MCF 10A (cell line): ENCODE results near the gene ANGPTL2. TPM values are rescaled to one million over a fixed set of nuclear protein-coding genes. Genes with fewer than 3 reads are reported as not detected.

Source experiments
- BruUV-seq: library from RNA; stranded (reverse); fragments of 400-500 nt; replicated peaks from 2 replicates; lab custom pipeline; 2021; lab: Mats Ljungman, UMichigan
- CTCF ChIA-PET: fragments of 300-600 bp; sonication (Branson Sonifier 250); formaldehyde crosslinking; extraction: SDS; loops from one replicate; lab custom pipeline; 2021; ENCODE audit warnings: antibody characterized with exemption, inconsistent platforms; lab: Yijun Ruan, JAX
- POLR2A ChIA-PET: fragments of 300-600, 350-650 bp; sonication (Branson Sonifier 250); formaldehyde crosslinking; extraction: SDS; loops from one replicate; lab custom pipeline; 2020; ENCODE audit warnings: antibody characterized with exemption, inconsistent platforms; lab: Yijun Ruan, JAX
- DNase-seq: peaks from one replicate; pipeline ENCODE4 v3.0.0-alpha.2; 2018; ENCODE audit not compliant: unreplicated experiment
- H3K27ac Mint-ChIP-seq: one replicate; pipeline ENCODE4 v1.8.0; 2022; ENCODE audit warnings: mild to moderate bottlenecking, low read depth, mixed read lengths; ENCODE audit not compliant: unreplicated experiment
- H3K27me3 Mint-ChIP-seq: one replicate; pipeline ENCODE4 v1.8.0; 2022; ENCODE audit warnings: mixed read lengths; ENCODE audit not compliant: insufficient read depth, unreplicated experiment
- H3K36me3 Mint-ChIP-seq: one replicate; pipeline ENCODE4 v1.8.0; 2022; ENCODE audit warnings: mild to moderate bottlenecking, moderate library complexity, mixed read lengths; ENCODE audit not compliant: insufficient read depth, unreplicated experiment
- H3K4me1 Mint-ChIP-seq: one replicate; pipeline ENCODE4 v1.8.0; 2022; ENCODE audit warnings: mixed read lengths; ENCODE audit not compliant: insufficient read depth, unreplicated experiment
- H3K4me3 Mint-ChIP-seq: one replicate; pipeline ENCODE4 v1.8.0; 2022; ENCODE audit warnings: mild to moderate bottlenecking, moderate library complexity, mixed read lengths; ENCODE audit not compliant: unreplicated experiment
- H3K9me3 Mint-ChIP-seq: one replicate; pipeline ENCODE4 v1.8.0; 2022; ENCODE audit warnings: mixed read lengths; ENCODE audit not compliant: unreplicated experiment
- CTCF ChIP-seq: fragments of 200-600 bp; IDR thresholded peaks from one replicate; pipeline ENCODE4 v1.8.0; 2022; ENCODE audit warnings: antibody characterized with exemption, mild to moderate bottlenecking; ENCODE audit not compliant: unreplicated experiment
- intact Hi-C: fragments of 100-400 bp; cut with micrococcal nuclease; formaldehyde crosslinking; loops from 2 replicates; pipeline ENCODE4 v1.14.1; 2022
- total RNA-seq: library from RNA; stranded (reverse); gene quantifications from 2 replicates; pipeline ENCODE4 v1.2.3, GENCODE V29; 2022

The ANGPTL2 gene
- total RNA-seq, 1 experiment from 2014 or later, result not detected

- DNase-seq, result peak; percentile 30
- Mint-ChIP-seq H3K9me3 (no peaks in the 10 kb centered on the region), H3K4me1 (peaks cover 12% of the 10 kb centered on the region), H3K27me3 (peaks cover 28% of the 10 kb centered on the region), H3K27ac (no peak overlapping the region), H3K4me3 (no peak overlapping the region), H3K36me3 (no peaks in the 10 kb centered on the region)
- POLR2A ChIA-PET, result interaction anchor here (0.6 to 1.3 kb wide), 5 partner anchors 10 to 57 kb away, joined by 3 to 6 read pairs (median 3); no protein-coding TSS in a partner anchor
- no peak for TF ChIP-seq CTCF
- CTCF ChIA-PET, result interaction anchor here (0.8 kb wide), 1 partner anchor 164 kb away, joined by 4 read pairs; no protein-coding TSS in a partner anchor
- intact Hi-C loops, result no loop called here
- BruUV-seq, result no TSS peak
These were observed 6.8 kb upstream of the ANGPTL2 start for GRCh38 chr9:127129073-127129717.

GRCh38 chr9:127128341-127129072 lies 6.1 kb upstream of the ANGPTL2 start:
- Mint-ChIP-seq H3K9me3 (no peaks in the 10 kb centered on the region), H3K27me3 (peaks cover 28% of the 10 kb centered on the region), H3K4me1 (peaks cover 13% of the 10 kb centered on the region), H3K36me3 (no peaks in the 10 kb centered on the region), H3K4me3 (no peak overlapping the region), H3K27ac (no peak overlapping the region)
- no peak for TF ChIP-seq CTCF
- ChIA-PET CTCF (interaction anchor here (0.8 kb wide), 1 partner anchor 163 kb away, joined by 4 read pairs; no protein-coding TSS in a partner anchor), POLR2A (interaction anchor here (0.6 to 1.3 kb wide), 5 partner anchors 9 to 58 kb away, joined by 3 to 6 read pairs (median 3); no protein-coding TSS in a partner anchor)
- peak; percentile 14 for DNase-seq
- intact Hi-C loops, result no loop called here
- BruUV-seq, result no TSS peak

- Mint-ChIP-seq H3K4me3 (no peak overlapping the region), H3K27ac (no peak overlapping the region), H3K36me3 (no peaks in the 10 kb centered on the region), H3K27me3 (peaks cover 28% of the 10 kb centered on the region), H3K9me3 (no peaks in the 10 kb centered on the region), H3K4me1 (peaks cover 18% of the 10 kb centered on the region)
- ChIA-PET POLR2A (interaction anchor here (0.7 kb wide), 2 partner anchors 15 to 159 kb away, joined by 3 read pairs; no protein-coding TSS in a partner anchor), CTCF (interaction anchor here (0.6 kb wide), 3 partner anchors 34 to 1509 kb away, joined by 3 read pairs; no protein-coding TSS in a partner anchor)
- intact Hi-C loops, result no loop called here
- no peak for DNase-seq
- TF ChIP-seq CTCF, result no peak
- no TSS peak for BruUV-seq
These were observed 4.5 kb upstream of the ANGPTL2 start for GRCh38 chr9:127126971-127127370.

GRCh38 chr9:127124792-127125191 lies 2.4 kb upstream of the ANGPTL2 start:
- H3K4me1 Mint-ChIP-seq, result peaks cover 7% of the 10 kb centered on the region
- no peaks in the 10 kb centered on the region for H3K9me3 Mint-ChIP-seq
- no TSS peak for BruUV-seq
- no peak for TF ChIP-seq CTCF
- H3K27ac Mint-ChIP-seq, result no peak overlapping the region
- intact Hi-C loops, result no loop called here
- DNase-seq, result no peak
- peaks cover 28% of the 10 kb centered on the region for H3K27me3 Mint-ChIP-seq
- POLR2A ChIA-PET, result interaction anchor here (0.6 kb wide), 1 partner anchor 9 kb away, joined by 3 read pairs; no protein-coding TSS in a partner anchor
- no peak overlapping the region for H3K4me3 Mint-ChIP-seq
- no peaks in the 10 kb centered on the region for H3K36me3 Mint-ChIP-seq
- CTCF ChIA-PET, result interaction anchor here (0.6 kb wide), 1 partner anchor 45 kb away, joined by 3 read pairs; no protein-coding TSS in a partner anchor
